Measurements from ENCODE around the gene SYN1. TPM values are rescaled to one million over a fixed set of nuclear protein-coding genes. Genes with fewer than 3 reads are reported as not detected.
A peak's percentile ranks its signal among the peaks of the same experiment; 100 is the strongest.

SYN1 gene
- total and polyA plus RNA-seq, 2 experiments from 2014 or later, result 3.6 to 6.7 TPM

GRCh38 chrX:47607091-47607490, 12.6 kb downstream of the SYN1 start:
- peaks cover 4% of the 10 kb centered on the region for H3K27me3 Mint-ChIP-seq (ENCODE audit: insufficient read depth, low read depth, poor library complexity)
- H3K27ac ChIP-seq (ENCODE audit: low read depth), result 0 out of 2 replicates have a peak overlapping the region, but pooled peaks have one; percentile 14

More at GRCh38 chrX:47607091-47607490, 12.6 kb downstream of the SYN1 start:
- Mint-ChIP-seq H3K4me1 (peaks cover 17% of the 10 kb centered on the region), H3K36me3 (ENCODE audit: low read depth) (peaks cover 13% of the 10 kb centered on the region; the same call in 2 of the 3 replicates), H3K27ac (no peak overlapping the region), H3K4me3 (no peak overlapping the region), H3K9me3 (no peaks in the 10 kb centered on the region)
- Histone ChIP-seq H3K4me1 (ENCODE audit: insufficient read depth) (no peaks in the 10 kb centered on the region), H2AFZ (no peak overlapping the region), H3K9me2 (ENCODE audit: insufficient read depth) (no peaks in the 10 kb centered on the region), H4K20me1 (replicated peaks; ENCODE audit: insufficient read depth) (no peaks in the 10 kb centered on the region), H3K27me3 (ENCODE audit: insufficient read depth) (no peaks in the 10 kb centered on the region), H3K4me3 (no peak overlapping the region), H3K36me3 (ENCODE audit: insufficient read depth) (no peaks in the 10 kb centered on the region), H3F3A (replicated peaks; ENCODE audit: low read depth) (no peaks in the 10 kb centered on the region), H3K4me2 (no peak overlapping the region), H3K79me2 (replicated peaks; ENCODE audit: insufficient read depth) (no peaks in the 10 kb centered on the region)
- no peak for TF ChIP-seq CTCF (conservative IDR thresholded peaks at IDR 0.05; ENCODE audit: low read depth in 2 of 2)
- no peak for TF ChIP-seq EZH2 (IDR thresholded peaks at IDR 0.05; ENCODE audit: low read depth, unreplicated experiment)
- no peak for TF ChIP-seq ZNF462 (CRISPR knock-in tag; IDR thresholded peaks at IDR 0.05)
- no peak for TF ChIP-seq ETS1 (IDR thresholded peaks at IDR 0.05)
- no peak for TF ChIP-seq EZH2phosphoT487 (IDR thresholded peaks at IDR 0.05; ENCODE audit: unreplicated experiment)
- TF ChIP-seq NANOG (IDR thresholded peaks at IDR 0.05; ENCODE audit: borderline replicate concordance), result no peak
- no peak for TF ChIP-seq ZNF331 (CRISPR knock-in tag; IDR thresholded peaks at IDR 0.05; ENCODE audit: low read depth)
- TF ChIP-seq CREB1 (CRISPR knock-in tag; IDR thresholded peaks at IDR 0.05; ENCODE audit: low read depth), result no peak
- TF ChIP-seq ZNF114 (CRISPR knock-in tag; IDR thresholded peaks at IDR 0.05), result no peak
- no peak for TF ChIP-seq POLR2AphosphoS5 (IDR thresholded peaks at IDR 0.05; ENCODE audit: low read depth)
- no peak for TF ChIP-seq JUNB (IDR thresholded peaks at IDR 0.05; ENCODE audit: unreplicated experiment)
- DNase-seq (ENCODE audit: low spot score) (no peak), ATAC-seq (no peak)

Measured in GM23338 (cell line).